Measurements from ENCODE around the gene SSBP4.

The SSBP4 gene

GRCh38 chr19:18431351-18432197, 12.4 kb downstream of the SSBP4 start:
- no peak for DNase-seq (ENCODE audit: extremely low read depth in 1 of 2, low read depth in 1 of 2)

GRCh38 chr19:18432275-18433014, 13.2 kb downstream of the SSBP4 start:
- DNase-seq (ENCODE audit: extremely low read depth in 1 of 2, low read depth in 1 of 2): no peak

- no peak for DNase-seq (ENCODE audit: extremely low read depth in 1 of 2, low read depth in 1 of 2)
These were observed 14.0 kb downstream of the SSBP4 start for GRCh38 chr19:18433015-18433691.

- DNase-seq (ENCODE audit: extremely low read depth in 1 of 2, low read depth in 1 of 2): no peak
These were observed 14.7 kb downstream of the SSBP4 start for GRCh38 chr19:18433735-18434398.

- no peak for DNase-seq (ENCODE audit: extremely low read depth in 1 of 2, low read depth in 1 of 2)
These were observed 15.4 kb downstream of the SSBP4 start for GRCh38 chr19:18434411-18435175.

GRCh38 chr19:18435178-18435841, 16.1 kb downstream of the SSBP4 start:
- no peak for DNase-seq (ENCODE audit: extremely low read depth in 1 of 2, low read depth in 1 of 2)

- no peak for DNase-seq (ENCODE audit: extremely low read depth in 1 of 2, low read depth in 1 of 2)
These were observed 16.9 kb downstream of the SSBP4 start for GRCh38 chr19:18435842-18436670.

- DNase-seq (ENCODE audit: extremely low read depth in 1 of 2, low read depth in 1 of 2): peak; percentile 66 to 83
These were observed 17.7 kb downstream of the SSBP4 start for GRCh38 chr19:18436671-18437490.

- no peak for DNase-seq (ENCODE audit: extremely low read depth in 1 of 2, low read depth in 1 of 2)
These were observed 18.5 kb downstream of the SSBP4 start, which contains the start of gene ISYNA1 for GRCh38 chr19:18437491-18438330. Gene ISYNA1, minus strand, starts transcription at chr19:18438133. Its CDS starts 154 bp downstream, at chr19:18437979.

- no peak for DNase-seq (ENCODE audit: extremely low read depth in 1 of 2, low read depth in 1 of 2)
These were observed 19.3 kb downstream of the SSBP4 start for GRCh38 chr19:18438331-18439024.

- no peak for DNase-seq (ENCODE audit: extremely low read depth in 1 of 2, low read depth in 1 of 2)
These were observed 20.1 kb downstream of the SSBP4 start for GRCh38 chr19:18439025-18439909.

- DNase-seq (ENCODE audit: extremely low read depth in 1 of 2, low read depth in 1 of 2): no peak
These were observed 20.7 kb downstream of the SSBP4 start for GRCh38 chr19:18439910-18440237.

GRCh38 chr19:18440415-18440877, 21.2 kb downstream of the SSBP4 start:
- DNase-seq (ENCODE audit: extremely low read depth in 1 of 2, low read depth in 1 of 2): no peak

GRCh38 chr19:18440936-18441803, 22.0 kb downstream of the SSBP4 start:
- no peak for DNase-seq (ENCODE audit: extremely low read depth in 1 of 2, low read depth in 1 of 2)

Data from stimulated activated CD8-positive, alpha-beta memory T cell treated with anti-CD3 and anti-CD28 coated beads, Interleukin-7, amount 100 ng/mL, for 48 hours (primary cell).